HFF-Myc (cell line): Measurements from ENCODE around the gene SLC27A1.

Experiments
- DNase-seq: peaks from one replicate; pipeline ENCODE4 v3.0.0-alpha.2; 2011; ENCODE audit warnings: low read depth; ENCODE audit errors: extremely low read depth
- H3K4me3 ChIP-seq: replicated peaks from 2 replicates; pipeline ENCODE4 v1.5.1; 2011; ENCODE audit warnings: low read depth, mild to moderate bottlenecking, control low read depth, low read length
- TF ChIP-seq, protein P1 (sequence below): IDR thresholded peaks from 2 replicates; pipeline ENCODE4 v1.5.1; 2012; ENCODE audit warnings: mild to moderate bottlenecking, low read depth, low read length, control low read depth; ENCODE audit errors: missing control alignments

Gene SLC27A1

DNA sequence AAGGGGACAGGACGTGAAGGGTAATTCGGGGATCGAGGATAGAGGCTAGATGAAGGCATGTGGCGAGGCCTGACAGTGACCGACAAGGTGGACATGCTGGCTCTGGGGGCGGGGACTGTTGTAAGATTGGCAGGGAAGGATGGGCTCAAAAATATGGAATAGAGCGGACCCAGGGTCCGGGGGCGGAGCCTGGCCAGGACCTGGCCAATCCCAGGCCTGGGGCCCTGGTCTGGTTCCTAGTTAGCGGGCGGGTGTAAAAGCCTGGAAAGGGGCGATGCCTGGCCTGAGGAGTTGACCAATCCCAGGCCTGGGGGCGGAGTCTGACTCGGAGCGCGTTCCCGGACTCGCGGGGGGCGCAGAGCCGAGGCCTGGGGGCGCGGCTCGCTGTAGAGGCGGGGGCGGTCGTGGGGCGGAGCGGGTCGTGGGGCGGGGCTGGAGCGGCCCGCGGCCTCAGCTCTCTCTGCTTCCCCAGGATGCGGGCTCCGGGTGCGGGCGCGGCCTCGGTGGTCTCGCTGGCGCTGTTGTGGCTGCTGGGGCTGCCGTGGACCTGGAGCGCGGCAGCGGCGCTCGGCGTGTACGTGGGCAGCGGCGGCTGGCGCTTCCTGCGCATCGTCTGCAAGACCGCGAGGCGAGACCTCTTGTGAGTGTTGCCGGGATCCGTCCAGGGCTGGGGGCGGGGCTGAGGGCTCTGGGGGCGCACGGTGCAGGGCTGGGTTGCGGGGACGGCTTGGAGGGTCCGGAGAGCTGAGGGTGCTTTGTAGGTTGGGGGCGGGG, at the start of gene SLC27A1:
Gene SLC27A1 (plus strand): TSS at position 457 of the 774 bp plus-strand sequence. CDS start 17 bp downstream, at position 474.
- peak; percentile 94 for DNase-seq
- H3K4me3 ChIP-seq: peak within 1 kb of the TSS; percentile 55
- TF ChIP-seq, protein P1, sequence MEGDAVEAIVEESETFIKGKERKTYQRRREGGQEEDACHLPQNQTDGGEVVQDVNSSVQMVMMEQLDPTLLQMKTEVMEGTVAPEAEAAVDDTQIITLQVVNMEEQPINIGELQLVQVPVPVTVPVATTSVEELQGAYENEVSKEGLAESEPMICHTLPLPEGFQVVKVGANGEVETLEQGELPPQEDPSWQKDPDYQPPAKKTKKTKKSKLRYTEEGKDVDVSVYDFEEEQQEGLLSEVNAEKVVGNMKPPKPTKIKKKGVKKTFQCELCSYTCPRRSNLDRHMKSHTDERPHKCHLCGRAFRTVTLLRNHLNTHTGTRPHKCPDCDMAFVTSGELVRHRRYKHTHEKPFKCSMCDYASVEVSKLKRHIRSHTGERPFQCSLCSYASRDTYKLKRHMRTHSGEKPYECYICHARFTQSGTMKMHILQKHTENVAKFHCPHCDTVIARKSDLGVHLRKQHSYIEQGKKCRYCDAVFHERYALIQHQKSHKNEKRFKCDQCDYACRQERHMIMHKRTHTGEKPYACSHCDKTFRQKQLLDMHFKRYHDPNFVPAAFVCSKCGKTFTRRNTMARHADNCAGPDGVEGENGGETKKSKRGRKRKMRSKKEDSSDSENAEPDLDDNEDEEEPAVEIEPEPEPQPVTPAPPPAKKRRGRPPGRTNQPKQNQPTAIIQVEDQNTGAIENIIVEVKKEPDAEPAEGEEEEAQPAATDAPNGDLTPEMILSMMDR: no peak

- DNase-seq: no peak
- TF ChIP-seq, protein P1: no peak
- no peak overlapping the region for H3K4me3 ChIP-seq
Observed at GRCh38 chr19:17421942-17422341, 48.4 kb upstream of the SLC27A1 start.

GRCh38 chr19:17423429-17424208, 46.7 kb upstream of the SLC27A1 start:
- TF ChIP-seq, protein P1: no peak
- no peak overlapping the region for H3K4me3 ChIP-seq
- no peak for DNase-seq

DNA sequence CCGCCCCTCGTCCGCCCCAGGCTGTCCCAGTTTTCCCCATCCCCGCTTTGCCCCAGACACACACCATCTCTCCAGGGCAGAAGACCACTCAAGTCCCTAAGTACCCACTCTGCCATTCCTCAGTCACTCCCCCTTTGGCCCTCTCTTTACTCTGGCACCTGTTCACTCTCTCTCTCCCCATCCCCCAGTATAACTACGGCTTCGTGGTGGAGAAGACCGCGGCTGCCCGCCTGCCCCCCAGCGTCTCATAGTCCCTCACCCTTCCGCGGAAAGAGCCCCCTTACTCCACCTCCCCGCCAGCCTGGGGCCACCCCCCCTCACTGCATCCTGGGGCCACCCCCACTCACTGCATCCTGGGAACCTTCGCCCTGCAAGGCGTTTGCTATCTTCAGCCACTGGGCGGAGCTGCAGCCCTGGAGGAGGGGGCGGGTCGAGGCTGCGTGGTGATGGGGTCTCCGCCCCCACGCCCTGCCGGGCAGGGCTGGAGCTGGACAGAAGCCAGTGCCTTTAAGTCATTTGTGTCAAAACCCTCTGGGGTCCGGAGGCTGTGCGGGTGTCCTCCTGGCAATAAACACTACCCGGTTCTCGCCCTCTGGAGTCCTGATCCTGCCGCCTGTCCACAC, 45.5 kb upstream of the SLC27A1 start:
- TF ChIP-seq, protein P1: peak; percentile 52
- DNase-seq: no peak
- no peak overlapping the region for H3K4me3 ChIP-seq

GRCh38 chr19:17429641-17430113, 40.6 kb upstream of the SLC27A1 start:
- DNase-seq: no peak
- TF ChIP-seq, protein P1: no peak
- H3K4me3 ChIP-seq: no peak overlapping the region

- TF ChIP-seq, protein P1: no peak
- no peak for DNase-seq
- no peak overlapping the region for H3K4me3 ChIP-seq
Observed at GRCh38 chr19:17431417-17431816, 38.9 kb upstream of the SLC27A1 start.
